ENCODE results near the gene YY1AP1.
"Not testable (repeated sequence)": the region's sequence is repeated elsewhere in the genome, so short reads cannot be mapped to it uniquely, and the experiment has no call there.

Gene YY1AP1

GRCh38 chr1:155669233-155670162, 19.1 kb downstream of the YY1AP1 start:
- intact Hi-C loops (cut with DNase I; ENCODE audit: low total_unique reads): no loop called here
- H3K27ac ChIP-seq: no peak overlapping the region
- H3K27me3 ChIP-seq: no peaks in the 10 kb centered on the region
- H3K4me3 ChIP-seq: no peak overlapping the region
- no peaks in the 10 kb centered on the region for H3K9me3 ChIP-seq
- H3K36me3 ChIP-seq: peaks cover 90 to 99% (median 96%) of the 10 kb centered on the region in 3 donors
- no peaks in the 10 kb centered on the region for H3K4me1 ChIP-seq
- TF ChIP-seq, protein P1, sequence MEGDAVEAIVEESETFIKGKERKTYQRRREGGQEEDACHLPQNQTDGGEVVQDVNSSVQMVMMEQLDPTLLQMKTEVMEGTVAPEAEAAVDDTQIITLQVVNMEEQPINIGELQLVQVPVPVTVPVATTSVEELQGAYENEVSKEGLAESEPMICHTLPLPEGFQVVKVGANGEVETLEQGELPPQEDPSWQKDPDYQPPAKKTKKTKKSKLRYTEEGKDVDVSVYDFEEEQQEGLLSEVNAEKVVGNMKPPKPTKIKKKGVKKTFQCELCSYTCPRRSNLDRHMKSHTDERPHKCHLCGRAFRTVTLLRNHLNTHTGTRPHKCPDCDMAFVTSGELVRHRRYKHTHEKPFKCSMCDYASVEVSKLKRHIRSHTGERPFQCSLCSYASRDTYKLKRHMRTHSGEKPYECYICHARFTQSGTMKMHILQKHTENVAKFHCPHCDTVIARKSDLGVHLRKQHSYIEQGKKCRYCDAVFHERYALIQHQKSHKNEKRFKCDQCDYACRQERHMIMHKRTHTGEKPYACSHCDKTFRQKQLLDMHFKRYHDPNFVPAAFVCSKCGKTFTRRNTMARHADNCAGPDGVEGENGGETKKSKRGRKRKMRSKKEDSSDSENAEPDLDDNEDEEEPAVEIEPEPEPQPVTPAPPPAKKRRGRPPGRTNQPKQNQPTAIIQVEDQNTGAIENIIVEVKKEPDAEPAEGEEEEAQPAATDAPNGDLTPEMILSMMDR (IDR thresholded peaks at IDR 0.05): no peak
- DNase-seq: no peak

DNA sequence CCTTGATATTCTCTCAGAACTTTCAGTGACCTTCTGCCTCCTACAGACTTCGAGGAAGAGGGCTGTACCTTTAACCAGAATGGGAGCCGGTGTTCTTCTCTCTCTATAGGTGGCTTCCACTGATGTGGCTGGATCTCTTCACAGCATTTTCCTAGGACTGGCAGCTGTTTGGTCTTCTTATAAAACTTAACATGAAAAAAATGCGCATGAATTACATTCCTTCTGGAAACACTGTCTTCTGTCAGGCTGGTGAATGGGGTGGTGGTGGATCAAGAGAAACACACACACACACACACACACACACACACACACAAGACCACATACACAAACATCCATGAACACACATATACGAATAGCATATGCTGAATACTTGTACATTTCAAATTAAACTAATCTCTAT, 27.3 kb downstream of the YY1AP1 start:
- peaks cover 68 to 82% (median 76%) of the 10 kb centered on the region in 3 donors for H3K36me3 ChIP-seq

GRCh38 chr1:155657463-155657862, 31.1 kb downstream of the YY1AP1 start:
- Histone ChIP-seq H3K27ac (no peak overlapping the region), H3K36me3 (peaks cover 30 to 44% (median 44%) of the 10 kb centered on the region in 3 donors), H3K4me3 (no peak overlapping the region), H3K9me3 (no peaks in the 10 kb centered on the region), H3K27me3 (no peaks in the 10 kb centered on the region), H3K4me1 (no peaks in the 10 kb centered on the region)
- no peak for DNase-seq
- TF ChIP-seq, protein P1 (IDR thresholded peaks at IDR 0.05): no peak
- intact Hi-C loops (cut with DNase I; ENCODE audit: low total_unique reads): no loop called here

More for the DNA sequence above, 27.3 kb downstream of the YY1AP1 start:
- intact Hi-C loops (cut with DNase I; ENCODE audit: low total_unique reads); H3K4me3 ChIP-seq; H3K27ac ChIP-seq; H3K27me3 ChIP-seq; DNase-seq; H3K4me1 ChIP-seq; H3K9me3 ChIP-seq: not testable (repeated sequence)

- TF ChIP-seq, protein P1 (IDR thresholded peaks at IDR 0.05): no peak
- no peak for DNase-seq
- no peak overlapping the region for H3K27ac ChIP-seq
- intact Hi-C loops (cut with DNase I; ENCODE audit: low total_unique reads): no loop called here
- no peaks in the 10 kb centered on the region for H3K27me3 ChIP-seq
- H3K4me1 ChIP-seq: peaks cover 0 to 26% (median 6%) of the 10 kb centered on the region in 4 donors
- no peak overlapping the region for H3K4me3 ChIP-seq
- H3K36me3 ChIP-seq: no peaks in the 10 kb centered on the region
- no peaks in the 10 kb centered on the region for H3K9me3 ChIP-seq
These were observed 35.6 kb downstream of the YY1AP1 start for GRCh38 chr1:155652951-155653350.

DNA sequence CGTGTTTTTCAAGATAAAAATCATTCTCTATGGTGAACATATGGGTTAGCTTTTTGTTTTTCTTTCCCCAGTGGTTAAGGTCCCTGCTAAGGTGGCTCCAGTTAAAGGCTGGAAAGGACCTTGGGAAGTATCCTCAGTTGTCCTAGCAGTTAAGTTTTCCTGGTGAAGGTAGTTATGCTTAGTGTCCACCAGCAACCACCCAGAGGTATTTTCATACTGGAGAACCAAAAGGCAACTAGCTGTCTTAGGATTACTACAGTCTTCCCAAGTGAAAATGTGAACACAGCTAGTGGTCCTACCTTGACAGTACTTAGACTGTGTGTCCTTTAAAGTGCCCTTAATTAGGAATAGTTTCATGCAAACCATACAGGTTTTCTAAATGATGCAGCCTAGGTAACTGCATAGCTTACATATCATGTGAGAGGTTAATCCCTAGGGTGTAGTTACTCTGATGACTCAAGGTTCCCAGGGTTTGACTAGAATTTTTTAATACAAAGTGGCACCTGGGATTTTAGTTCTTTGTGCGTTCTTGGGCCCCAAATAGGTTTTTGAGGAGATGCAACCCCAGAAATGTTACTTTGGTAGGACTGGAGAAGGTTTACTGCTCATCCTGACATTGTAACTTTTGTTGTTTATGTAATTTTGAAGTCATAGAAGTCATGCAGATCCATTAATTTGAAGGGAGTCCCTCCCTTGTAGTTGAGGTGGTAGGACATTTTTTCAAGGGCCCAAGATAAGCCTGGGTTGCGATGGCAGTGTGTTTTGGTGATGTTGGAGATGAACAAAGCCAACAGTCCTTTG, 36.5 kb downstream of the YY1AP1 start:
- Histone ChIP-seq H3K9me3 (no peaks in the 10 kb centered on the region), H3K36me3 (no peaks in the 10 kb centered on the region), H3K27ac (peak overlapping the region in 1 of 2 donors; percentile 61)

More for the DNA sequence above, 36.5 kb downstream of the YY1AP1 start:
- Histone ChIP-seq H3K4me1 (peaks cover 0 to 26% (median 6%) of the 10 kb centered on the region in 4 donors), H3K27me3 (no peaks in the 10 kb centered on the region), H3K4me3 (no peak overlapping the region)
- intact Hi-C loops (cut with DNase I; ENCODE audit: low total_unique reads): no loop called here
- DNase-seq: no peak
- TF ChIP-seq, protein P1 (IDR thresholded peaks at IDR 0.05): no peak

All from tibial artery (tissue), 4 donors.